ENCODE measurements around the gene CORO2A.

- TF ChIP-seq CTCF (conservative IDR thresholded peaks at IDR 0.05) (no peak), ZFX (IDR thresholded peaks at IDR 0.05) (no peak)
These were observed 106.0 kb downstream of the CORO2A start for GRCh38 chr9:98086461-98086860.
